ENCODE measurements around the gene SGMS1. TPM values are rescaled to one million over a fixed set of nuclear protein-coding genes. Genes with fewer than 3 reads are reported as not detected.

Gene SGMS1
- total RNA-seq, 1 experiment from 2014 or later = 25.5 TPM

GRCh38 chr10:50315424-50315823 lies 308.3 kb downstream of the SGMS1 start:
- in situ Hi-C loops (cut with HindIII; ENCODE audit: low sequenced_read_pairs) = no loop called here
- no peak for DNase-seq (ENCODE audit: low spot score)

- in situ Hi-C loops (cut with HindIII; ENCODE audit: low sequenced_read_pairs) = no loop called here
- DNase-seq (ENCODE audit: low spot score) = no peak
Observed at GRCh38 chr10:50314169-50315071, 309.3 kb downstream of the SGMS1 start.

GRCh38 chr10:50312464-50313437 lies 311.0 kb downstream of the SGMS1 start:
- in situ Hi-C loops (cut with HindIII; ENCODE audit: low sequenced_read_pairs) = no loop called here
- DNase-seq (ENCODE audit: low spot score) = no peak

DNA sequence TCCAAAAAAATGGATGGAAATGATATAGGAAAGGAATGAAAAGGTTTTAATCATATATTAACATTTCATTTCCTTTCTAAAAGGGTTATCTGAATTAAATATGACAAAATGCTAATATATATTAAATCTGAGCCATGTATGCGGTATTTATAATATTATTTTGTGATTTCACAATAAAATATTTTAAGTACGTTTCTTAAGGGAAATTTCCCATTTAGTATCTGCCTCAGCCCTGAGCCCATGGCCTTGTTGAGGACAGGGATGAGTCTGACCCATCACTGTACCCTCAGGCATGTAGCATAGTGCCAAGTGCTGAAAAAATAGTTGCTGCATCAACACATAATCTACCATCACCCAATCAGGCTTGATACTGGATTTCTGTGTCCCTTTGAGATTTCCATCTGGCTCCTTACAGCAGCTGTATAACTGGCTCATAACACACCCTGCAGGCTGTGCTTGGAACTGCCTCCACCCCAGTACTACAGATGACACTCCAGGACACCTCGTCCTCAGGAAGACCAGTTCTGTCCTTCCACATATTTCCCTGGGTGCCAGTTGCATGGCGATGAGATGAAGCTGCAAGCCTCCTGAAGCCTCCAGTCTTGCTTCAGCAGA lies 313.1 kb downstream of the SGMS1 start:
- no peak for DNase-seq (ENCODE audit: low spot score)
- in situ Hi-C loops (cut with HindIII; ENCODE audit: low sequenced_read_pairs) = no loop called here

DNA sequence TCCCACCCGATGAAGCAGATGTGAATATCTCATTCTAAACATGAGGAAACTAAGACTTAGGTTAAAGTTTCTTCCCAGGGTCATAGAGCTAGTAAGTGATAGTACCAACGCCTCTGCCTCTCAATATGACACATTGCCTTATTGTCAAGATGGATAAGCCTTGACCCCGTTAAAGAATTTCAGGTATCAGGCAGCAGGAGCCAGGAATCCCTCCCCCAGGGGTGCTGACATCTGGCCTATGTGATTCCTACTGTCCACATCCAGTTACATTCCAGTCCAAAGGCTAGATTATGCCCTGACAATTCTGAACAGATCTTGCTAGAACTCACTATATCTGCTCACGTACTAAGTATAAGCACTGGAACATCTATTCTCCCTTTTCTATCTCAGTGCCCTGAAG lies 314.4 kb downstream of the SGMS1 start:
- DNase-seq (ENCODE audit: low spot score) = no peak
- in situ Hi-C loops (cut with HindIII; ENCODE audit: low sequenced_read_pairs) = no loop called here

DNA sequence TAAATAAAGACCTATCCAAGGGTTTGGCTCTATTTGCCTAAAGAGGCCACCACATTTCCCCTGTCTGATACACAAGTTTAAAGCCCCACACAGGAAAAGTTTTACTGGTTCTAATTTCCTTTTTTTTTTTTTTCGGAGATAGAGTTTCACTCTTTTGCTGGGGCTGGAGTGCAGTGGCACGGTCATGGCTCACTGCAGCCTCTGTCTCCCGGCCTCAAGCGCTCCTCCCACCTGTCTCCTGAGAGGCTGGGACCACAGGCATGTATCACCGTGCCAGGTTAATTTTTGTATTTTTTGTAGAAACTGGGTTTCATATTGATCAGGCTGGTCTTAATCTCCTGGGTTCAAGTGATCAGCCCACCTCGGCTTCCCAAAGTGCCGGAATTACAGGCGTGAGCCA lies 319.1 kb downstream of the SGMS1 start:
- in situ Hi-C loops (cut with HindIII; ENCODE audit: low sequenced_read_pairs) = no loop called here
- no peak for DNase-seq (ENCODE audit: low spot score)

GRCh38 chr10:50299948-50300669 lies 323.6 kb downstream of the SGMS1 start:
- DNase-seq (ENCODE audit: low spot score) = no peak
- in situ Hi-C loops (cut with HindIII; ENCODE audit: low sequenced_read_pairs) = no loop called here

- in situ Hi-C loops (cut with HindIII; ENCODE audit: low sequenced_read_pairs) = no loop called here
- no peak for DNase-seq (ENCODE audit: low spot score)
Observed at GRCh38 chr10:50295367-50295766, 328.4 kb downstream of the SGMS1 start.

DNA sequence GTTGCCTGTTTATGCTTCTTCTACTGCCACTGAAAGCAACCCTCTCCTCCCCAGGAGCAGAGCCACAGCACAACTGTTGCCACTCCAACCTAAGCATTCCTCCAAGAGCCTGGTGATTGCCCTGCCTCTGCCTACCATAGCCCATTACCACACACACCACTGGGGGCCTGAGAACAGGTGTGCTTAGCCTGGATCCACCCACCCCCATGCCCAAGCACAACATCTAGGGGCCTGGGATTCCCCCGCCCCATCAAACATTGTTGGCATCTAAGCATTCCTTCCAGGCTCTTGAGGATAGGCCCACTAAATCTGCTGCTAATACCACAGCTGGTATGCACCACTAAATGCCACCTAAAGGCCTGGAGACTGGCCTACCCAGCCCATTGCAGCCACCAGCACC lies 329.2 kb downstream of the SGMS1 start:
- DNase-seq (ENCODE audit: low spot score) = no peak
- in situ Hi-C loops (cut with HindIII; ENCODE audit: low sequenced_read_pairs) = no loop called here

DNA sequence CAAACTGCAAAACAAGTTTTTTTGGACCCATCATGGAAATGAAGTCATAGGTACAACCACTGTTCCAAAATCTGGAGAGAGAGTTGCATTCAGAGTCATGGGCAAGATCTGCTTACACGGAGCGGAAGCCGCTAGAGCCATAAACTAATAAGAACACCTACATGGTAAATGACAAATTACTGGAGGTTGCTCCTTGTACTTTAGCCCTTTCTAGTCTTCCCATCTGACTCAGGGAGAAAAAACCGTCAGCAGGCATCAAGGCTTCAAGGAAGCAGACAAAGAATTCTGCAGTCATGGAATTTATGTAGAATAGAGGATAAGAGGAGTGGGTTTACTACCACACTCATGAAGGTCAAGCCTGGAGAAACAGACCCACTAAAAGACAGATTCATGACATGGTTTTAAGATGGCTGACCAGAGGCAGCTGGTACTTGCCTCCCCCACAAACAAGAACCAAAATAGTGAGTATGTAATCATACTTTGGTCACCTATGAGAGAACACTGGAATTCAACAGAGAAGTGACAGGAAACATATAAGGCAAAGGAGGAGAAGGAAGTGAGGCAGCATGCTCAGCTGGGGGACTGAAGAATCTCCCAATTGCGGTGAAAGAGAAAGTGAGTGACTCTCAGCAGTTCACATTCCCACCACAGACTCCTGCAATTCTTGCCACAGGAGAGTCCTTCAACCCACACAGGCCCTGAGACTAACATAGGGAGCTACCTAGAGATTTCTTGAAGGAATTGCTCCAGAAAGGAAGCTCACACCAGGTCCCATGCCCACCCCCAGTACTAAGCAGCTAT lies 330.0 kb downstream of the SGMS1 start:
- DNase-seq (ENCODE audit: low spot score) = no peak
- in situ Hi-C loops (cut with HindIII; ENCODE audit: low sequenced_read_pairs) = no loop called here

GRCh38 chr10:50291261-50291850 lies 332.4 kb downstream of the SGMS1 start:
- DNase-seq (ENCODE audit: low spot score) = no peak
- in situ Hi-C loops (cut with HindIII; ENCODE audit: low sequenced_read_pairs) = no loop called here

GRCh38 chr10:50289196-50289595 lies 334.6 kb downstream of the SGMS1 start:
- in situ Hi-C loops (cut with HindIII; ENCODE audit: low sequenced_read_pairs) = no loop called here
- DNase-seq (ENCODE audit: low spot score) = no peak

- DNase-seq (ENCODE audit: low spot score) = peak; percentile 23
- in situ Hi-C loops (cut with HindIII; ENCODE audit: low sequenced_read_pairs) = no loop called here
Observed at GRCh38 chr10:50286996-50287803, 336.6 kb downstream of the SGMS1 start.

DNA sequence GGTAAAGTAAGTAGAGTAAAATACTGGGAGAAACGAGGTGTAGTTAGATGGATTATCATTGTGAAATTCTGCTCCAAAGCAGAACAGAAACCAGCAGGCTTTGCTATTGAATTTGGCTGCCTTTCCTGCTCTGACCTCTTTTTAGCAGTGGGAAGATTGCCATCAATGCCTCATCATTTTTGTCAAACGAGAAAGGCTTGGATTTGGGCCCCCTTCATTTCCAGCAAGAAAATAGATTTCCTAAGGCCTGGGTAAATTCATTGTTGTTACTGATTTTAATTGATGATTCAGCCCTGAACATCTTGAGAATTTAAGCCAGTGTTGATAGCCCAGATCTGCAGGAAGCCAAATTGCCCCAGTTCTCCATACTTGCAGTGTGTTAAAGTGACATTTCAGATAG lies 337.2 kb downstream of the SGMS1 start:
- in situ Hi-C loops (cut with HindIII; ENCODE audit: low sequenced_read_pairs) = no loop called here
- DNase-seq (ENCODE audit: low spot score) = peak; percentile 32

- no peak for DNase-seq (ENCODE audit: low spot score)
- in situ Hi-C loops (cut with HindIII; ENCODE audit: low sequenced_read_pairs) = no loop called here
Observed at GRCh38 chr10:50281967-50282522, 341.7 kb downstream of the SGMS1 start.

GRCh38 chr10:50281210-50281966 lies 342.4 kb downstream of the SGMS1 start:
- in situ Hi-C loops (cut with HindIII; ENCODE audit: low sequenced_read_pairs) = no loop called here
- no peak for DNase-seq (ENCODE audit: low spot score)
